ACHN (cell line): ENCODE measurements around the gene CDC14B.
A peak's percentile ranks its signal among the peaks of the same experiment; 100 is the strongest.
"Not testable (repeated sequence)": the region's sequence is repeated elsewhere in the genome, so short reads cannot be mapped to it uniquely, and the experiment has no call there.

Experiments
- DNase-seq: peaks from one replicate; pipeline ENCODE4 v3.0.0-alpha.2; 2015
- in situ Hi-C: cut with HindIII; loops from 2 replicates; pipeline ENCODE4 v1.10.0; 2017; ENCODE audit warnings: low sequenced_read_pairs, low pct_ligation_motif_present, low pct_unique_long_range_greater_than_20kb

CDC14B gene

GRCh38 chr9:96636368-96636767 is 16.7 kb upstream of the CDC14B start:
- in situ Hi-C loops = no loop called here

GRCh38 chr9:96633579-96633978 is 13.9 kb upstream of the CDC14B start:
- DNase-seq, in situ Hi-C loops: not testable (repeated sequence)

More at GRCh38 chr9:96636368-96636767, 16.7 kb upstream of the CDC14B start:
- DNase-seq = no peak

GRCh38 chr9:96626912-96627311 is 7.3 kb upstream of the CDC14B start:
- in situ Hi-C loops = no loop called here
- no peak for DNase-seq

- in situ Hi-C loops = no loop called here
- no peak for DNase-seq
These were observed 2.0 kb upstream of the CDC14B start for GRCh38 chr9:96621618-96622017.

- in situ Hi-C loops = no loop called here
- DNase-seq = no peak
These were observed 1.2 kb upstream of the CDC14B start for GRCh38 chr9:96620832-96621269.

GRCh38 chr9:96620181-96620514 is 505 bp upstream of the CDC14B start:
- in situ Hi-C loops = no loop called here
- no peak for DNase-seq

- in situ Hi-C loops = no loop called here
- no peak for DNase-seq
These were observed 548 bp downstream of the CDC14B start for GRCh38 chr9:96619124-96619465.

GRCh38 chr9:96618209-96619123 is 1.2 kb downstream of the CDC14B start:
- in situ Hi-C loops = no loop called here
- DNase-seq = peak; percentile 56

GRCh38 chr9:96617439-96618185 is 2.0 kb downstream of the CDC14B start:
- in situ Hi-C loops = no loop called here
- no peak for DNase-seq

- no peak for DNase-seq
- in situ Hi-C loops = no loop called here
These were observed 2.7 kb downstream of the CDC14B start for GRCh38 chr9:96616817-96617438.

- in situ Hi-C loops = no loop called here
- DNase-seq = no peak
These were observed 4.2 kb downstream of the CDC14B start for GRCh38 chr9:96615411-96615810.

GRCh38 chr9:96614664-96615063 is 5.0 kb downstream of the CDC14B start:
- in situ Hi-C loops, DNase-seq: not testable (repeated sequence)

- no peak for DNase-seq
- in situ Hi-C loops = no loop called here
These were observed 6.6 kb downstream of the CDC14B start for GRCh38 chr9:96612966-96613589.

GRCh38 chr9:96612105-96612965 is 7.3 kb downstream of the CDC14B start:
- in situ Hi-C loops = no loop called here
- peak; percentile 67 for DNase-seq

- in situ Hi-C loops = no loop called here
- DNase-seq = no peak
These were observed 8.3 kb downstream of the CDC14B start for GRCh38 chr9:96611302-96611701.

GRCh38 chr9:96609732-96610131 is 9.9 kb downstream of the CDC14B start:
- no peak for DNase-seq
- in situ Hi-C loops = no loop called here

GRCh38 chr9:96607971-96608370 is 11.7 kb downstream of the CDC14B start:
- in situ Hi-C loops = no loop called here
- no peak for DNase-seq

- no peak for DNase-seq
- in situ Hi-C loops = no loop called here
These were observed 14.3 kb downstream of the CDC14B start for GRCh38 chr9:96605328-96605727.
